PC-9 (cell line): ENCODE measurements around the gene SPRED2. TPM values are rescaled to one million over a fixed set of nuclear protein-coding genes. Genes with fewer than 3 reads are reported as not detected.

ENCODE experiments used
- BruUV-seq: library from RNA; stranded (reverse); fragments of 400-500 nt; replicated peaks from 2 replicates; lab custom pipeline; 2021; lab: Mats Ljungman, UMichigan
- CTCF ChIA-PET: fragments of 300-600 bp; sonication (Branson Sonifier 250); formaldehyde crosslinking; loops from one replicate; lab custom pipeline; 2022; ENCODE audit warnings: antibody characterized with exemption; lab: Charles Lee
- POLR2A ChIA-PET: fragments of 300-600 bp; sonication (Branson Sonifier 250); formaldehyde crosslinking; loops from one replicate; lab custom pipeline; 2022; ENCODE audit warnings: antibody characterized with exemption; ENCODE audit not compliant: unreplicated experiment; lab: Charles Lee
- DNase-seq, 2 experiments: peaks; one replicate each; pipeline versions ENCODE4 v3.0.0 to v3.0.0-alpha.2; 2015 to 2022; ENCODE audit warnings: mixed read lengths in 1 of 2
- H2AFZ ChIP-seq: fragments of 200-600 bp; sonication (generic); 2 replicates; pipeline ENCODE4 v1.8.1; 2017; ENCODE audit warnings: antibody characterized with exemption
- H3F3A ChIP-seq: fragments of 200-600 bp; sonication (generic); 2 replicates; pipeline ENCODE4 v1.8.1; 2017; ENCODE audit warnings: antibody characterized with exemption, mild to moderate bottlenecking, low read depth; ENCODE audit not compliant: insufficient read depth
- H3K27ac ChIP-seq: fragments of 200-600 bp; sonication (generic); 2 replicates; pipeline ENCODE4 v1.6.1; 2016; ENCODE audit warnings: mixed run types
- H3K27me3 ChIP-seq: fragments of 200-600 bp; sonication (generic); 2 replicates; pipeline ENCODE4 v1.6.1; 2016; ENCODE audit warnings: low read depth, mixed run types; ENCODE audit not compliant: insufficient read depth
- H3K36me3 ChIP-seq: fragments of 200-600 bp; sonication (generic); 2 replicates; pipeline ENCODE4 v1.6.1; 2016; ENCODE audit warnings: low read depth, mixed run types
- H3K4me1 ChIP-seq: fragments of 200-600 bp; sonication (generic); replicated peaks from 2 replicates; pipeline ENCODE4 v1.6.1; 2016; ENCODE audit warnings: mixed run types; ENCODE audit not compliant: insufficient read depth
- H3K4me2 ChIP-seq: fragments of 200-600 bp; sonication (generic); 2 replicates; pipeline ENCODE4 v1.6.1; 2017; ENCODE audit warnings: mixed run types
- H3K4me3 ChIP-seq: fragments of 200-600 bp; sonication (generic); 2 replicates; pipeline ENCODE4 v1.6.1; 2016; ENCODE audit warnings: mixed run types
- H3K79me2 ChIP-seq: fragments of 200-600 bp; sonication (generic); 2 replicates; pipeline ENCODE4 v1.6.1; 2017; ENCODE audit warnings: low read depth, mixed run types
- H3K9me2 ChIP-seq: fragments of 200-600 bp; sonication (generic); 2 replicates; pipeline ENCODE4 v1.8.1; 2017; ENCODE audit warnings: mild to moderate bottlenecking; ENCODE audit not compliant: insufficient read depth
- H3K9me3 ChIP-seq: fragments of 200-600 bp; sonication (generic); 2 replicates; pipeline ENCODE4 v1.8.1; 2016; ENCODE audit warnings: low read depth; ENCODE audit not compliant: insufficient read depth
- H4K20me1 ChIP-seq: fragments of 200-600 bp; sonication (generic); 2 replicates; pipeline ENCODE4 v1.8.1; 2017; ENCODE audit not compliant: insufficient read depth
- CTCF ChIP-seq: fragments of 200-600 bp; sonication (generic); conservative IDR thresholded peaks from 2 replicates; pipeline ENCODE4 v1.6.1; 2017; ENCODE audit warnings: mixed run types, antibody characterized with exemption, mild to moderate bottlenecking, moderate library complexity
- EZH2 ChIP-seq: fragments of 200-600 bp; sonication (generic); IDR thresholded peaks from 2 replicates; pipeline ENCODE4 v1.8.0; 2017; ENCODE audit warnings: antibody characterized with exemption, low read depth
- intact Hi-C: fragments of 100-400 bp; cut with micrococcal nuclease; formaldehyde crosslinking; loops from one replicate; pipeline ENCODE4 v1.10.0; 2022; ENCODE audit not compliant: unreplicated experiment
- total RNA-seq: library from RNA; stranded (reverse); gene quantifications from 2 replicates; pipeline ENCODE4 v1.2.3, GENCODE V29; 2021

Gene SPRED2
- total RNA-seq, 1 experiment from 2014 or later, result 33.6 TPM

DNA sequence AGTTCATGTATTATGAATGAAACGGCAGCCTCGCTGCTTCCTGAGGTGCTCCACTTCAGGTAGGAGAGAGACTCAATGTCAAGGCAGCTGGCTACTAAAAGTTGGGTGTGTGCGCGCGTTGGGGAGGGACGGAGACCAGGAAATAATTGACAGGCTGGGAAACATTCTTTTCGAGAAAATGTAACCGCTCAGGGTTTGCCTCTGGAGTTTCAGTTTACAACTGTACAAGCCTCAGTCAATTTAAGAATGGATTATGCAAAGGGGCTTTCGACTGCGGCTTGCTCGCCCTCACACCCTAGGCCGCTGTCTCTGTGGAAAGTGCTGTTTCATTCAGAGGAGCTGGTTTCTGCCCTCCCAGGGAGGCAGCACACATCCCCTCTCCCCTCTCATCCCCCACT lies 4.4 kb upstream of the SPRED2 start:
- H2AFZ ChIP-seq, result peak overlapping the region; percentile 82
- no peak for TF ChIP-seq CTCF
- TF ChIP-seq EZH2, result no peak
- DNase-seq, result peak in 1 of 2 experiments; percentile 87
- CTCF ChIA-PET, result interaction anchor here (0.5 to 0.6 kb wide), 2 partner anchors 50 to 782 kb away, joined by 3 to 7 read pairs; no protein-coding TSS in a partner anchor
- H3K9me2 ChIP-seq, result no peaks in the 10 kb centered on the region
- BruUV-seq, result TSS peak; percentile 72
- intact Hi-C loops, result loop anchor here (1.0 to 5.0 kb wide), 5 partner anchors 17 to 130 kb away; no protein-coding TSS in a partner anchor
- H3K27me3 ChIP-seq, result no peaks in the 10 kb centered on the region
- no peaks in the 10 kb centered on the region for H3K9me3 ChIP-seq
- H3K27ac ChIP-seq, result peak overlapping the region; percentile 81
- peaks cover 20% of the 10 kb centered on the region for H3K79me2 ChIP-seq
- H3K4me1 ChIP-seq, result peaks cover 50% of the 10 kb centered on the region
- H3F3A ChIP-seq, result peaks cover 45% of the 10 kb centered on the region
- H3K4me3 ChIP-seq, result peak overlapping the region; percentile 83
- POLR2A ChIA-PET, result interaction anchor here (0.6 to 0.9 kb wide), 3 partner anchors 17 to 209 kb away, joined by 3 to 5 read pairs (median 5); partner anchors contain the start of gene ACTR2
- H3K36me3 ChIP-seq, result no peaks in the 10 kb centered on the region
- H4K20me1 ChIP-seq, result no peaks in the 10 kb centered on the region
- H3K4me2 ChIP-seq, result peak overlapping the region; percentile 88

- Histone ChIP-seq H3K4me1 (peaks cover 50% of the 10 kb centered on the region), H3K4me2 (peak overlapping the region; percentile 88)
These were observed 3.9 kb upstream of the SPRED2 start for GRCh38 chr2:65436169-65436823.

More at GRCh38 chr2:65436169-65436823, 3.9 kb upstream of the SPRED2 start:
- Histone ChIP-seq H3K27ac (peak overlapping the region; percentile 81), H3K9me2 (no peaks in the 10 kb centered on the region), H3K79me2 (peaks cover 25% of the 10 kb centered on the region), H4K20me1 (no peaks in the 10 kb centered on the region), H3K9me3 (no peaks in the 10 kb centered on the region), H3K36me3 (no peaks in the 10 kb centered on the region), H3K4me3 (peak overlapping the region; percentile 83), H2AFZ (peak overlapping the region; percentile 82), H3F3A (peaks cover 45% of the 10 kb centered on the region), H3K27me3 (no peaks in the 10 kb centered on the region)
- DNase-seq, result peak; percentile 84 to 88
- POLR2A ChIA-PET, result interaction anchor here (0.6 to 0.9 kb wide), 3 partner anchors 18 to 209 kb away, joined by 3 to 5 read pairs (median 5); partner anchors contain the start of gene ACTR2
- TF ChIP-seq EZH2, result no peak
- TF ChIP-seq CTCF, result no peak
- BruUV-seq, result no TSS peak
- CTCF ChIA-PET, result interaction anchor here (0.6 to 0.9 kb wide), 2 partner anchors 118 to 782 kb away, joined by 3 to 7 read pairs; no protein-coding TSS in a partner anchor
- intact Hi-C loops, result loop anchor here (1.0 to 5.0 kb wide), 5 partner anchors 18 to 131 kb away; no protein-coding TSS in a partner anchor
